Spleen (tissue), 11 donors: ENCODE measurements around the gene RPS6KA2. TPM values are rescaled to one million over a fixed set of nuclear protein-coding genes. Genes with fewer than 3 reads are reported as not detected.
"Not testable (repeated sequence)": the region's sequence is repeated elsewhere in the genome, so short reads cannot be mapped to it uniquely, and the experiment has no call there.

Experiments used
- DNase-seq: peaks from one replicate; pipeline ENCODE4 v3.0.0-alpha.2; 2020
- H3K27ac ChIP-seq, 8 donors: fragments of 200-600 bp; sonication (generic) in 7 of 8; 1 replicate in 4 of 8; 2 replicates in 4 of 8; pipeline versions ENCODE4 v1.5.0 to v1.8.0; 2016 to 2021; ENCODE audit warnings: inconsistent platforms in 4 of 8, mild to moderate bottlenecking in 4 of 8, moderate library complexity in 1 of 8
- H3K27me3 ChIP-seq, 7 donors: fragments of 200-600 bp; sonication (generic) in 6 of 7; replicated peaks in 1 of 7; 1 replicate in 4 of 7; 2 replicates in 3 of 7; pipeline versions ENCODE4 v1.5.0 to v1.8.0; 2016 to 2021; ENCODE audit warnings: inconsistent platforms in 3 of 7, mild to moderate bottlenecking in 1 of 7
- H3K36me3 ChIP-seq, 6 donors: fragments of 200-600 bp; sonication (generic) in 5 of 6; 1 replicate in 4 of 6; 2 replicates in 2 of 6; pipeline versions ENCODE4 v1.5.0 to v1.8.0; 2016 to 2021; ENCODE audit warnings: inconsistent platforms in 2 of 6
- H3K4me1 ChIP-seq, 6 donors: fragments of 200-600 bp; sonication (generic) in 5 of 6; 1 replicate in 3 of 6; 2 replicates in 3 of 6; pipeline versions ENCODE4 v1.5.0 to v1.8.0; 2016 to 2021; ENCODE audit warnings: inconsistent platforms in 3 of 6
- H3K4me3 ChIP-seq, 8 donors: fragments of 200-600 bp; sonication (generic) in 7 of 8; 1 replicate in 4 of 8; 2 replicates in 4 of 8; pipeline versions ENCODE4 v1.5.0 to v1.8.0; 2016 to 2021; ENCODE audit warnings: inconsistent platforms in 4 of 8, mild to moderate bottlenecking in 4 of 8, moderate library complexity in 2 of 8
- H3K9me3 ChIP-seq, 8 donors: fragments of 200-600 bp; sonication (generic) in 7 of 8; 1 replicate in 4 of 8; 2 replicates in 4 of 8; pipeline versions ENCODE4 v1.5.0 to v1.8.0; 2016 to 2021; ENCODE audit warnings: inconsistent platforms in 4 of 8
- POLR2A ChIP-seq, 3 donors: fragments of 450-650 bp; IDR thresholded peaks; one replicate each; pipeline ENCODE4 v1.5.1; 2017; ENCODE audit warnings: antibody characterized with exemption in 3 of 3, mild to moderate bottlenecking in 1 of 3
- POLR2AphosphoS5 ChIP-seq, 3 donors: sonication (generic); formaldehyde crosslinking; IDR thresholded peaks; one replicate each; pipeline ENCODE4 v1.5.1; 2017; ENCODE audit warnings: antibody characterized with exemption in 3 of 3
- WGBS, 5 donors: extraction: QIAGEN DNeasy Blood & Tissue Kit in 3 of 5; methylation state at CpG; one replicate each; pipeline versions ENCODE4 v1.1.5 to v1.1.7; 2013 to 2018; 5-methylcytosine and 5-hydroxymethylcytosine counted together
- intact Hi-C: fragments of 100-400 bp; cut with DNase I; formaldehyde crosslinking; loops from one replicate; pipeline ENCODE4 v1.15.0; 2023; ENCODE audit warnings: low total_unique reads
- polyA plus RNA-seq, 3 donors: library from polyadenylated mRNA; stranded (reverse); fragments of 200-250 nt; gene quantifications; one replicate each; pipeline ENCODE4 v1.2.1, GENCODE V29; 2013
- total RNA-seq, 7 donors: library from RNA; depleted of rRNA in 3 of 7; stranded (reverse); fragments of >200 nt in 3 of 7; fragmentation: NEBNext Ultra II Directional in 4 of 7; extraction: Animal tissue kit (Norgen Biotek cat#: 25700) in 4 of 7; gene quantifications; one replicate each; pipeline versions ENCODE4 v1.1.0 to v1.2.1, GENCODE V29; 2016 to 2021
- TF ChIP-seq, protein P1 (sequence below), 11 experiments: fragments of 200-600 bp in 7 of 11; fragments of 450-650 bp in 4 of 11; sonication (generic) in 4 of 11; IDR thresholded peaks in 8 of 11; conservative IDR thresholded peaks in 3 of 11; 1 replicate in 7 of 11; 2 replicates in 4 of 11; pipeline versions ENCODE4 v1.4.0 to v1.8.0; 2016 to 2021; ENCODE audit warnings: antibody characterized with exemption in 11 of 11, inconsistent platforms in 4 of 11, mild to moderate bottlenecking in 1 of 11
- donor health status: healthy with polysubstance abuse.
- donor health status: DM: no; HTN: no; CAD: no; lungs with moderate emphysema.
- donor health status: DM: no; HTN: no; CAD: no.
- donor health status: Bipolar disorder and iron deficiency.
- donor health status: healthy.
- donor health status: DM: no; HTN: no; CAD: no.
- donor health status: DM: yes; HTN: yes; CAD: no.

The RPS6KA2 gene
- total and polyA plus RNA-seq, 10 donors, result 7.6 to 123 (median 58.1) TPM

DNA sequence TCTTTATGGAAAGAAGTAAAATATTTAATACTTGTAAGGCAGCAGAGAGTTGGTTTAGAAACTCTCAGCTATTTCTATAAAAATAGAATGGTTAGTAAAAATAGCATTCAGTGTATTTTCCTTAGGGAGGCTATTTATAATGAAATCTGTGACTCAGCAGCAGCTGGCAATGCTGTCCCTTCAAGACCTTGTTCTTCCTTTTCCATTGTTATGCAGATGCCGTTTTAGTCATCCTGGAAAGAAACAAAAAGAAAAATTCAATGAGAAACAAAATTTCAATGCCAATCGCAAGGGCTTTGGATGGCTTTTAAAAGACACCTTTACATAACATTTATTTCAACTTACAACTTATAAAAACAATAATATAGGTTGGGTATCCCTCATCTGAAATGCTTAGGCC lies 261.8 kb downstream of the RPS6KA2 start:
- WGBS, 5 donors, result 55 to 77% (median 67%) methylated on average over 2 of the region's 2 CpGs
- Histone ChIP-seq H3K4me3 (no peak overlapping the region), H3K27me3 (no peaks in the 10 kb centered on the region), H3K4me1 (peaks cover 0 to 12% (median 0%) of the 10 kb centered on the region in 6 donors), H3K36me3 (peaks cover 0 to 77% (median 15%) of the 10 kb centered on the region in 6 donors), H3K9me3 (no peaks in the 10 kb centered on the region), H3K27ac (peak overlapping the region in 4 of 8 donors; percentile 2 to 57 (median 24))
- DNase-seq, result no peak
- TF ChIP-seq, protein P1, sequence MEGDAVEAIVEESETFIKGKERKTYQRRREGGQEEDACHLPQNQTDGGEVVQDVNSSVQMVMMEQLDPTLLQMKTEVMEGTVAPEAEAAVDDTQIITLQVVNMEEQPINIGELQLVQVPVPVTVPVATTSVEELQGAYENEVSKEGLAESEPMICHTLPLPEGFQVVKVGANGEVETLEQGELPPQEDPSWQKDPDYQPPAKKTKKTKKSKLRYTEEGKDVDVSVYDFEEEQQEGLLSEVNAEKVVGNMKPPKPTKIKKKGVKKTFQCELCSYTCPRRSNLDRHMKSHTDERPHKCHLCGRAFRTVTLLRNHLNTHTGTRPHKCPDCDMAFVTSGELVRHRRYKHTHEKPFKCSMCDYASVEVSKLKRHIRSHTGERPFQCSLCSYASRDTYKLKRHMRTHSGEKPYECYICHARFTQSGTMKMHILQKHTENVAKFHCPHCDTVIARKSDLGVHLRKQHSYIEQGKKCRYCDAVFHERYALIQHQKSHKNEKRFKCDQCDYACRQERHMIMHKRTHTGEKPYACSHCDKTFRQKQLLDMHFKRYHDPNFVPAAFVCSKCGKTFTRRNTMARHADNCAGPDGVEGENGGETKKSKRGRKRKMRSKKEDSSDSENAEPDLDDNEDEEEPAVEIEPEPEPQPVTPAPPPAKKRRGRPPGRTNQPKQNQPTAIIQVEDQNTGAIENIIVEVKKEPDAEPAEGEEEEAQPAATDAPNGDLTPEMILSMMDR (IDR thresholded peaks at IDR 0.05 in 8 of 11, conservative IDR thresholded peaks at IDR 0.05 in 3 of 11), result no peak
- TF ChIP-seq POLR2A (IDR thresholded peaks at IDR 0.05) (no peak), POLR2AphosphoS5 (IDR thresholded peaks at IDR 0.05) (no peak)
- intact Hi-C loops, result no loop called here

DNA sequence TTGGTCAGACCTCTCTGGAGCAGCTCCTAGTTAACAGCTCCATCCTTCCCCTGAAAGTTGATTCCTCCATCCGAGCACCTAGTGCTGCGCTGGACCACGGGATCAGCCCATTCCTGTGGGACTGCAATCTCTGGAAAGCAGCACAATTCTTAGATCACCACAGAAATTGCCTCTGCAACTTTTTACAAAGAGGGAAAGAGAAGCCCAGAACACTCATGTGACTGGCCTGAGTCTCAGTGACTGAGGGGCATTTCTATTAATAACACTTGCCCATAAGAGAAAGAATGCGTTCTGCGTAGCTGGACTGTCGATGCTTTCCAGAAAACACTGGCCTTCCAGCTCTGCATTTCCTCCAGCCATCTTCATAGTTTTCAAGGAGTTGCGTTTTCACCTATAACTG lies 262.6 kb downstream of the RPS6KA2 start:
- WGBS, 5 donors, result 89 to 93% (median 89%) methylated on average over 7 of the region's 7 CpGs
- TF ChIP-seq, protein P1 (IDR thresholded peaks at IDR 0.05 in 8 of 11, conservative IDR thresholded peaks at IDR 0.05 in 3 of 11), result no peak
- TF ChIP-seq POLR2A (IDR thresholded peaks at IDR 0.05) (no peak), POLR2AphosphoS5 (IDR thresholded peaks at IDR 0.05) (no peak)
- H3K4me1 ChIP-seq, result peaks cover 0 to 12% (median 0%) of the 10 kb centered on the region in 6 donors
- intact Hi-C loops, result no loop called here
- no peak overlapping the region for H3K4me3 ChIP-seq
- peak overlapping the region in 1 of 8 donors; percentile 57 for H3K27ac ChIP-seq
- no peak for DNase-seq
- peaks cover 0 to 72% (median 15%) of the 10 kb centered on the region in 6 donors for H3K36me3 ChIP-seq
- no peaks in the 10 kb centered on the region for H3K9me3 ChIP-seq
- no peaks in the 10 kb centered on the region for H3K27me3 ChIP-seq

DNA sequence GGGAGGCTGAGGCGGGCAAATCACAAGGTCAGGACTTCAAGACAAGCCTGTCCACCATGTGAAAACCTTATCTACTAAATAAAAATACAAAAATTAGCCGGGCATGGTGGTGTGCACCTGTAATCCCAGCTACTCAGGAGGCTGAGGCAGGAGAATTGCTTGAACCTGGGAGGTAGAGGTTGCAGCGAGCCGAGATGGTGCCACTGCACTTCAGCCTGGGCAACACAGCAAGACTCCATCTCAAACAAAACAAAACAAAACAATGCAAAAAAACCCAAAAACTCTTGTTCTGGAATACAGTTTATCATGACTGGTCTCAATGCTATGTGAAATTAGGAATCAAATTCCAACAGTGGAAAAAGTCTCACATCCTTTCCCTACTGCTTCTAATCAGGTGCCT lies 264.6 kb downstream of the RPS6KA2 start:
- H3K9me3 ChIP-seq, DNase-seq, H3K4me3 ChIP-seq, H3K27ac ChIP-seq, H3K27me3 ChIP-seq, intact Hi-C loops: not testable (repeated sequence)
- H3K4me1 ChIP-seq, result peaks cover 0 to 12% (median 0%) of the 10 kb centered on the region in 6 donors
- WGBS, 5 donors, result 91 to 99% (median 94%) methylated on average over 4 of the region's 4 CpGs
- peaks cover 0 to 53% (median 15%) of the 10 kb centered on the region in 6 donors for H3K36me3 ChIP-seq

DNA sequence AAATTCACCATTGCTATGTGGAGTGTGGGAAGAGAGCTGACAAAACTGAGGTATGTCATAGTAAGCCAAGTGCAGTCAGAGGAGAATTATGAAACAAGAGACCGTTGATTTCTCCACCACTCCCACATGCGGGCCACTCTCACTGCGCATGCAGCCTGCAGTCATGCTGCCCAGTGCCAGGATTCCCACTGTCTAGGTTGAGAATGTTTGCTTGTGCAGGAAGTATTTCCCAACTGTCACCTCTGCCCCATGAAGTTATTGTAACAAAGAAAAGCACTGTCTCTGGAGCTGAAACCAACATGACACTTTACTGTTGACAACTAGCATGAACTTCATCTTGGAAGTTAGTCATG lies 266.0 kb downstream of the RPS6KA2 start:
- Histone ChIP-seq H3K27ac (peak overlapping the region in 2 of 8 donors; percentile 30 to 55), H3K9me3 (peaks cover 0 to 3% (median 0%) of the 10 kb centered on the region in 8 donors), H3K36me3 (peaks cover 0 to 41% (median 15%) of the 10 kb centered on the region in 6 donors), H3K4me3 (no peak overlapping the region), H3K27me3 (no peaks in the 10 kb centered on the region), H3K4me1 (peaks cover 0 to 12% (median 0%) of the 10 kb centered on the region in 6 donors)
- 55 to 88% (median 66%) methylated on average over 3 of the region's 3 CpGs for WGBS, 5 donors
- DNase-seq, result no peak
- intact Hi-C loops, result no loop called here
- TF ChIP-seq, protein P1 (IDR thresholded peaks at IDR 0.05 in 8 of 11, conservative IDR thresholded peaks at IDR 0.05 in 3 of 11), result no peak
- TF ChIP-seq POLR2AphosphoS5 (IDR thresholded peaks at IDR 0.05) (no peak), POLR2A (IDR thresholded peaks at IDR 0.05) (no peak)
